Cerebellar nuclear complex (tissue), 1 donor: ENCODE data around the gene IZUMO2.
"Not testable (repeated sequence)": the region's sequence is repeated elsewhere in the genome, so short reads cannot be mapped to it uniquely, and the experiment has no call there.

Experiments used
- DNase-seq, 2 experiments: peaks; one replicate each; lab custom pipeline; 2025; lab: John Stamatoyannopoulos, UW

IZUMO2 gene

GRCh38 chr19:50135856-50136602 is 27.1 kb downstream of the IZUMO2 start:
- DNase-seq = not testable (repeated sequence)

DNA sequence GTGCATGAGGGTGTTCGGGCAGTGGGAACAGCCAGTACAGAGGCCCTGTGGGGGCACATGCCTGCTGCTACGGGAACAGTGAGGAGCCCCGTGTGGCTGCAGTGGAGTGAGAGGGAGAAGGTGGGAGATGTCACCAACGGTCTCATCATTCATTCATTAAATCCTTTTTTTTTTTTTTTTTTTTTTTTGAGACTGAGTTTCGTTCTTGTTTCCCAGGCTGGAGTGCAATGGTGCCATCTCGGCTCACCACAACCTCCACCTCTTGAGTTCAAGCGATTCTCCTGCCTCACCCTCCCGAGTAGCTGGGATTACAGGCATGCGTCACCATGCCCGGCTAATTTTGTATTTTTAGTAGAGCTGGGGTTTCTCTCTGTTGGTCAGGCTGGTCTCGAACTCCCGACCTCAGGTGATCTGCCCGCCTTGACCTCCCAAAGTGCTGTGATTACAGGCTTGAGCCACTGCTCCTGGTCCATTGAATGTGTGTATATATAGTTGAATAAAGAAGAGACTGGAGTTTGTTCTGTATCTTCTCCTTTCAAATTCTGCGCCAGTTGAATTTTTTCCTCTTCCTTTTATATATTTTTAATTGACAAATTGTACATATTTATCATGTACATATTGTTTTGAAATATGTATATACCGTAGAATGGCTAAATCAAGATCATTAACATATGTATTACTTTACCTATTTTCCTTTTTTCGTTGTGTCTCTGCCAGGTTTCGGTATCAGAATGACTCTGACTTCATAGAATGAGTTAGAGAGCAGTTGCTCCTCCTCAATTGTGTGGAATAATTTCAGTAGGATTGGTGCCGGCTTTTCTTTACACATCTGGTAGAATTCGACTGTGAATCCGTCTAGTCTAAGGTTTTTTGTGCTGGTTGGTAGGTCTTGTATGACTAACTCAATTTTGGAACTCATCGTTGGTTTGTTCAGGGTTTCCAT is 28.0 kb downstream of the IZUMO2 start:
- DNase-seq = not testable (repeated sequence)

GRCh38 chr19:50133518-50134492 is 29.3 kb downstream of the IZUMO2 start:
- not testable (repeated sequence) for DNase-seq

GRCh38 chr19:50104012-50104411 is 59.1 kb downstream of the IZUMO2 start:
- not testable (repeated sequence) for DNase-seq

GRCh38 chr19:50103405-50103804 is 59.7 kb downstream of the IZUMO2 start:
- not testable (repeated sequence) for DNase-seq
